Uterus (tissue), 4 donors: ENCODE measurements around the gene FAR1. TPM values are rescaled to one million over a fixed set of nuclear protein-coding genes. Genes with fewer than 3 reads are reported as not detected.
"Not testable (repeated sequence)": the region's sequence is repeated elsewhere in the genome, so short reads cannot be mapped to it uniquely, and the experiment has no call there.

Source experiments
- DNase-seq, 2 donors: peaks; one replicate each; pipeline ENCODE4 v3.0.0-alpha.2; 2019 to 2020
- H3K27ac ChIP-seq, 2 donors: fragments of 200-600 bp; sonication (generic); 1 replicate in 1 of 2; 2 replicates in 1 of 2; pipeline ENCODE4 v1.5.1; 2016 to 2018
- H3K27me3 ChIP-seq, 2 donors: fragments of 200-600 bp; sonication (generic); one replicate each; pipeline ENCODE4 v1.5.1; 2018 to 2019; ENCODE audit warnings: control low read depth in 1 of 2
- H3K36me3 ChIP-seq, 2 donors: fragments of 200-600 bp; sonication (generic); one replicate each; pipeline ENCODE4 v1.5.1; 2019; ENCODE audit warnings: control low read depth in 1 of 2
- H3K4me1 ChIP-seq, 2 donors: fragments of 200-600 bp; sonication (generic); one replicate each; pipeline ENCODE4 v1.5.1; 2018 to 2019; ENCODE audit warnings: control low read depth in 1 of 2
- H3K4me3 ChIP-seq, 2 donors: fragments of 200-600 bp; sonication (generic); 1 replicate in 1 of 2; 2 replicates in 1 of 2; pipeline ENCODE4 v1.5.1; 2018 to 2019; ENCODE audit warnings: mild to moderate bottlenecking in 1 of 2
- H3K9me3 ChIP-seq, 2 donors: fragments of 200-600 bp; sonication (generic); one replicate each; pipeline ENCODE4 v1.5.1; 2019; ENCODE audit warnings: control low read depth in 1 of 2
- POLR2A ChIP-seq, 2 donors: fragments of 450-650 bp; IDR thresholded peaks; one replicate each; pipeline ENCODE4 v1.6.1; 2016; ENCODE audit warnings: antibody characterized with exemption in 2 of 2, mild to moderate bottlenecking in 1 of 2, moderate library complexity in 1 of 2
- intact Hi-C: fragments of 100-400 bp; cut with DNase I; formaldehyde crosslinking; loops from one replicate; pipeline ENCODE4 v1.15.1; 2023; ENCODE audit warnings: low total_unique reads
- total RNA-seq, 4 donors: library from RNA; depleted of rRNA in 3 of 4; stranded (reverse); fragments of >200 nt in 3 of 4; gene quantifications; one replicate each; pipeline versions ENCODE4 v1.1.0 to v1.2.4, GENCODE V29; 2014 to 2023
- TF ChIP-seq, protein P1 (sequence below), 4 experiments: fragments of 200-600 bp in 2 of 4; fragments of 450-650 bp in 2 of 4; sonication (generic) in 2 of 4; IDR thresholded peaks; one replicate each; pipeline ENCODE4 v1.5.1; 2016 to 2019; ENCODE audit warnings: antibody characterized with exemption in 4 of 4, mild to moderate bottlenecking in 2 of 4, moderate library complexity in 1 of 4
- donor health status: DM: yes; HTN: yes; CAD: no.

The FAR1 gene
- total RNA-seq, 4 donors from 2014 or later: 34.8 to 148 (median 69.5) TPM

DNA sequence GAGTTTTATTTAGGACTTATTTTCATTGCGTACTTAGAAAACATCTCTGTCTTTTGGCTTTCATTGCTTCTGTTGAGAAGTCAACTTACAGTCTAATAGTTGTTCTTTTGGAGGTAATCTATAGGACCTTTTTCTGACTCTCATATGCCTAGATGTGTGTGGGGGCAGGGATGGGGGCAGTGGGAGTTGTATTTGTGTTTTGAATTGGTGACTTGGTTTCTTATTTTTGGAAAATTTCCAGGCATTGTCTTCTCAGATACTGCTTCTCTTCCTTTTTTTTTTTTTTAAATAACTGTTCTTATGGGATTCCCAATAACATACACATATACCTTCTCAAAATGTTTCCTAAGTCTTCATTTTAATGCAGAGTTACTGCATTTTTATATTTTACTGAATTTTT is 58.0 kb downstream of the FAR1 start:
- intact Hi-C loops: no loop called here

DNA sequence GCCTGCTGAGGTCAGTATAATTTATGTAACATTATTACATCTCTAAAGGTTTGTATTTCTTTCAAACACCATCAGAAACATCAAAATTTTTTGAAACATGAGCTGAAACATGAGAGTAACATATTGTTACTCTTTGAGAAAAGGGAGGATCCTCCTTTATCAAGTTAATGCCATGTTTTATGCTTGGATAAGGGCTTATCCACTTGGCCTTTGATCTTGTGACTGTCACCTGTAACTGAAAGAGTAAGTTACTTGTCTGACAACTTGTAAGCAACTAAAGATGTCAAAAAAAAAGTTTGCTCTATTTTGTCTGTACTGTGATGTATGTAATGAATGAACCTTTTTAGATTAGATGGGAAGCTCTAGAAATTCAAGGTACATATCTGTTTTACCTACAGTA is 59.6 kb downstream of the FAR1 start:
- H3K27me3 ChIP-seq: no peaks in the 10 kb centered on the region
- no peak overlapping the region for H3K27ac ChIP-seq
- TF ChIP-seq POLR2A (IDR thresholded peaks at IDR 0.05): no peak
- TF ChIP-seq, protein P1, sequence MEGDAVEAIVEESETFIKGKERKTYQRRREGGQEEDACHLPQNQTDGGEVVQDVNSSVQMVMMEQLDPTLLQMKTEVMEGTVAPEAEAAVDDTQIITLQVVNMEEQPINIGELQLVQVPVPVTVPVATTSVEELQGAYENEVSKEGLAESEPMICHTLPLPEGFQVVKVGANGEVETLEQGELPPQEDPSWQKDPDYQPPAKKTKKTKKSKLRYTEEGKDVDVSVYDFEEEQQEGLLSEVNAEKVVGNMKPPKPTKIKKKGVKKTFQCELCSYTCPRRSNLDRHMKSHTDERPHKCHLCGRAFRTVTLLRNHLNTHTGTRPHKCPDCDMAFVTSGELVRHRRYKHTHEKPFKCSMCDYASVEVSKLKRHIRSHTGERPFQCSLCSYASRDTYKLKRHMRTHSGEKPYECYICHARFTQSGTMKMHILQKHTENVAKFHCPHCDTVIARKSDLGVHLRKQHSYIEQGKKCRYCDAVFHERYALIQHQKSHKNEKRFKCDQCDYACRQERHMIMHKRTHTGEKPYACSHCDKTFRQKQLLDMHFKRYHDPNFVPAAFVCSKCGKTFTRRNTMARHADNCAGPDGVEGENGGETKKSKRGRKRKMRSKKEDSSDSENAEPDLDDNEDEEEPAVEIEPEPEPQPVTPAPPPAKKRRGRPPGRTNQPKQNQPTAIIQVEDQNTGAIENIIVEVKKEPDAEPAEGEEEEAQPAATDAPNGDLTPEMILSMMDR (IDR thresholded peaks at IDR 0.05): no peak
- intact Hi-C loops: no loop called here
- no peak for DNase-seq
- no peaks in the 10 kb centered on the region for H3K36me3 ChIP-seq
- no peaks in the 10 kb centered on the region for H3K9me3 ChIP-seq
- no peaks in the 10 kb centered on the region for H3K4me1 ChIP-seq
- H3K4me3 ChIP-seq: no peak overlapping the region

More for the DNA sequence above, 58.0 kb downstream of the FAR1 start:
- DNase-seq: no peak
- Histone ChIP-seq H3K36me3 (no peaks in the 10 kb centered on the region), H3K27me3 (no peaks in the 10 kb centered on the region), H3K9me3 (no peaks in the 10 kb centered on the region), H3K4me3 (no peak overlapping the region), H3K27ac (no peak overlapping the region), H3K4me1 (no peaks in the 10 kb centered on the region)
- TF ChIP-seq, protein P1 (IDR thresholded peaks at IDR 0.05): no peak

DNA sequence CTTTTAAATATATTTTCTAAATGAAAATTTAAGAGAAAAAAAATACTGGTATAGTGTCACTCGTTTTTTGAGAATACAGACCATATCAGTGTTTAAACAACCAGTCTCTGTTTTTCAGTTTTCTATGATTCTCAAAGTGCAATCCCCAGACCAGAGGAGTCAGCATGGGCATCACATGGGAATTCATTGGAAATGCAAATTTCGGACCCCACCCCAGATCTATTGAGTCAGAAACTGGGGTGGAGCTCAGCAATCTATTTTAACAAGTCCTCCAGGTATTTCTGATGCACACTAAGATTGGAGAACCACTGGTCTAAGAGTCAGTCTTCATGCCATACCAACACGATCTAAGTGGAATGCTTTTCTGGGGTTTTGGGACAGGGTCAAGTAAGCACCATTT is 66.1 kb downstream of the FAR1 start:
- Histone ChIP-seq H3K27me3 (no peaks in the 10 kb centered on the region), H3K4me1 (no peaks in the 10 kb centered on the region), H3K9me3 (no peaks in the 10 kb centered on the region), H3K27ac (no peak overlapping the region), H3K4me3 (no peak overlapping the region), H3K36me3 (no peaks in the 10 kb centered on the region)
- intact Hi-C loops: no loop called here
- TF ChIP-seq, protein P1 (IDR thresholded peaks at IDR 0.05): no peak
- no peak for TF ChIP-seq POLR2A (IDR thresholded peaks at IDR 0.05)
- DNase-seq: no peak

DNA sequence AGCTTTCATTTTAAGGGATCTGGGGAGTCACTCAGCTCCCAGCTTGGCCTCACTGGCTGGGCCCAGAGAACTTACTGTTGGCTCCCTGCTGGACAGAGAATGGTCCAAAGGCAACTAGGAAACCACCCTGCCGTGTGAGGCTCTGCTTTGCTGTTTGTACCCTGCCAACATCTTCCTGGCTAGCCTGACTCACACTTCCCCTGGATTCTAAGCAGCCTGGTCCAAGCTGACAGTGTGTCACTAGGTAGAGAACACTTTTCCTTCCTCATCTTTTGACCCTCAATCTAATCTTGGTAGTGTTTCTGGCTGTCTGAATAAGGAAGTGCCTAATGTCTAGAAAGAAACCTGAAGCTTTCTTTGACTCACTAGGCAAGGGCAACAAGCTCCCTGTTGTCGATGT is 76.7 kb downstream of the FAR1 start:
- H3K27ac ChIP-seq: no peak overlapping the region

DNA sequence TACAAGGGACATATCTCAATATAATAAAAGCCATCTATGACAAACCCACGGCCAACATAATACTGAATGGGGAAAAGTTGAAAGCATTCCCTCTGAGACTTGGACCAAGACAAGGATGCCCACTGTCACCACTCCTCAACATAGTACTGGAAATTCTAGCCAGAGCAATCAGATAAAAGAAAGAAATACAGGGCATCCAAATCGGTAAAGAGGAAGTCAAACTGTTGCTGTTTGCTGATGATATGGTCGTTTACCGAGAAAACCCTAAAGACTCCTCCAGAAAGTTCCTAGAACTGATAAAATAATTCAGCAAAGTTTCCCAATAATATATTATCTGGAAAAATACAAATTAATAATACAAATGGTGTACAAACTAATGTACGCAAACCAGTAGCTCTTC is 84.8 kb downstream of the FAR1 start:
- intact Hi-C loops, H3K4me3 ChIP-seq, H3K9me3 ChIP-seq, H3K27ac ChIP-seq, DNase-seq, H3K36me3 ChIP-seq, H3K4me1 ChIP-seq, H3K27me3 ChIP-seq: not testable (repeated sequence)

More for the DNA sequence above, 76.7 kb downstream of the FAR1 start:
- intact Hi-C loops: no loop called here
- Histone ChIP-seq H3K36me3 (no peaks in the 10 kb centered on the region), H3K9me3 (no peaks in the 10 kb centered on the region), H3K4me3 (no peak overlapping the region), H3K27me3 (no peaks in the 10 kb centered on the region), H3K4me1 (no peaks in the 10 kb centered on the region)
- peak in 1 of 2 donors; percentile 17 for DNase-seq
- TF ChIP-seq POLR2A (IDR thresholded peaks at IDR 0.05): no peak
- TF ChIP-seq, protein P1 (IDR thresholded peaks at IDR 0.05): no peak

DNA sequence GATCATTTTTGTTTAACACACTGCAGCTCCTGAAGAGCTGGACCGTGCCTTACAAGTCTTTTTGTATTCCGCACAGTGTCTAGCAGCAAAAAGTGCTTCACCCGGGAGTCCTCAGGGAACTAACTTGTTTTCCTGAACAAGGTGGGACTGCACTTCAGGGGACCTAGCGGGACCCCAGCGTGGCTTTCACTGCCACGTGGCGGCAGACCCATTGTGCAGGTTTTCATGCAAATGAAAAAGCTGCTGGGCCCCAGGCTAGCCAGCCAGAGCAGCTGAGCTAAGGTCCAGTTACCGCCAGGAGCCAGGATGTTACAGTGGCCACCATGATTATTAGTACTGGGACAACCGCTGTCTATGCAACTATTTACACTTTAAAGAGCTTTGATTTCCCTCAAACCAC is 90.6 kb downstream of the FAR1 start:
- no peak for DNase-seq
- Histone ChIP-seq H3K9me3 (no peaks in the 10 kb centered on the region), H3K27me3 (no peaks in the 10 kb centered on the region), H3K4me1 (no peaks in the 10 kb centered on the region), H3K27ac (no peak overlapping the region), H3K36me3 (no peaks in the 10 kb centered on the region), H3K4me3 (no peak overlapping the region)
- TF ChIP-seq, protein P1 (IDR thresholded peaks at IDR 0.05): no peak
- TF ChIP-seq POLR2A (IDR thresholded peaks at IDR 0.05): no peak
- intact Hi-C loops: no loop called here
